Esophagus muscularis mucosa (tissue), 4 donors: ENCODE data around the gene LANCL3. TPM values are rescaled to one million over a fixed set of nuclear protein-coding genes. Genes with fewer than 3 reads are reported as not detected.

Experiments used
- DNase-seq: peaks from one replicate; pipeline ENCODE4 v3.0.0-alpha.2; 2017; ENCODE audit errors: extremely low spot score
- H3K27ac ChIP-seq, 4 donors: fragments of 200-600 bp; sonication (generic); replicated peaks in 1 of 4; 1 replicate in 3 of 4; 2 replicates in 1 of 4; pipeline ENCODE4 v1.5.1; 2016 to 2019; ENCODE audit warnings: mild to moderate bottlenecking in 1 of 4
- H3K27me3 ChIP-seq, 4 donors: fragments of 200-600 bp; sonication (generic); one replicate each; pipeline versions ENCODE4 v1.5.1 to v1.6.0; 2016 to 2019
- H3K36me3 ChIP-seq, 4 donors: fragments of 200-600 bp; sonication (generic); one replicate each; pipeline ENCODE4 v1.5.1; 2016 to 2019
- H3K4me1 ChIP-seq, 4 donors: fragments of 200-600 bp; sonication (generic); one replicate each; pipeline ENCODE4 v1.5.1; 2016 to 2019
- H3K4me3 ChIP-seq, 4 donors: fragments of 200-600 bp; sonication (generic); 1 replicate in 2 of 4; 2 replicates in 2 of 4; pipeline ENCODE4 v1.5.1; 2016 to 2019; ENCODE audit warnings: mild to moderate bottlenecking in 4 of 4, moderate library complexity in 1 of 4
- H3K9me3 ChIP-seq, 4 donors: fragments of 200-600 bp; sonication (generic); 1 replicate in 3 of 4; 2 replicates in 1 of 4; pipeline ENCODE4 v1.5.1; 2016 to 2019
- CTCF ChIP-seq, 3 experiments: fragments of 200-600 bp in 2 of 3; fragments of 450-650 bp in 1 of 3; sonication (generic) in 2 of 3; IDR thresholded peaks; one replicate each; pipeline ENCODE4 v1.5.1; 2017 to 2019; ENCODE audit warnings: antibody characterized with exemption in 3 of 3, mild to moderate bottlenecking in 2 of 3, moderate library complexity in 1 of 3
- EP300 ChIP-seq: sonication (generic); formaldehyde crosslinking; IDR thresholded peaks from one replicate; pipeline ENCODE4 v1.6.1; 2017; ENCODE audit warnings: antibody characterized with exemption
- POLR2A ChIP-seq: fragments of 450-650 bp; IDR thresholded peaks from one replicate; pipeline ENCODE4 v1.6.1; 2017; ENCODE audit warnings: antibody characterized with exemption, moderate library complexity, mild to moderate bottlenecking, low read depth
- POLR2AphosphoS5 ChIP-seq, 2 donors: sonication (generic); formaldehyde crosslinking; IDR thresholded peaks; one replicate each; pipeline ENCODE4 v1.6.1; 2017; ENCODE audit warnings: antibody characterized with exemption in 2 of 2
- WGBS: methylation state at CpG from one replicate; pipeline ENCODE4 v1.1.5; 2018; 5-methylcytosine and 5-hydroxymethylcytosine counted together
- intact Hi-C: fragments of 100-400 bp; cut with DNase I; formaldehyde crosslinking; loops from one replicate; pipeline ENCODE4 v1.15.1; 2023
- total RNA-seq, 4 donors: library from RNA; depleted of rRNA; stranded (reverse); fragments of >200 nt; gene quantifications; one replicate each; pipeline versions ENCODE4 v1.1.0 to v1.2.1, GENCODE V29; 2016

Gene LANCL3
- total RNA-seq, 4 donors from 2014 or later = 0.83 to 1.7 (median 1.5) TPM

GRCh38 chrX:37653397-37654085, 82.1 kb downstream of the LANCL3 start:
- WGBS = 77% methylated on average over 1 of the region's 1 CpG
- no peak for TF ChIP-seq CTCF (IDR thresholded peaks at IDR 0.05)
- TF ChIP-seq POLR2A = no peak
- no peak for TF ChIP-seq POLR2AphosphoS5 (IDR thresholded peaks at IDR 0.05)
- no peak for DNase-seq

GRCh38 chrX:37658343-37659030, 87.0 kb downstream of the LANCL3 start:
- Histone ChIP-seq H3K27me3 (peaks cover 0 to 6% (median 0%) of the 10 kb centered on the region in 4 donors), H3K4me1 (no peaks in the 10 kb centered on the region), H3K27ac (no peak overlapping the region), H3K36me3 (no peaks in the 10 kb centered on the region), H3K4me3 (no peak overlapping the region), H3K9me3 (no peaks in the 10 kb centered on the region)
- intact Hi-C loops = no loop called here
- 59% methylated on average over 4 of the region's 4 CpGs for WGBS
- no peak for DNase-seq
- TF ChIP-seq CTCF (IDR thresholded peaks at IDR 0.05) (no peak), POLR2A (no peak), EP300 (no peak), POLR2AphosphoS5 (IDR thresholded peaks at IDR 0.05) (no peak)

More at GRCh38 chrX:37653397-37654085, 82.1 kb downstream of the LANCL3 start:
- no peaks in the 10 kb centered on the region for H3K4me1 ChIP-seq
- H3K9me3 ChIP-seq = no peaks in the 10 kb centered on the region
- intact Hi-C loops = no loop called here
- H3K36me3 ChIP-seq = no peaks in the 10 kb centered on the region
- H3K27me3 ChIP-seq = no peaks in the 10 kb centered on the region
- no peak overlapping the region for H3K4me3 ChIP-seq
- H3K27ac ChIP-seq = no peak overlapping the region

GRCh38 chrX:37659047-37659446, 87.6 kb downstream of the LANCL3 start:
- H3K9me3 ChIP-seq = no peaks in the 10 kb centered on the region
- DNase-seq = no peak
- intact Hi-C loops = no loop called here
- H3K27me3 ChIP-seq = peaks cover 0 to 6% (median 0%) of the 10 kb centered on the region in 4 donors
- WGBS = 77% methylated on average over 1 of the region's 1 CpG
- H3K27ac ChIP-seq = no peak overlapping the region
- TF ChIP-seq POLR2A = no peak
- TF ChIP-seq CTCF (IDR thresholded peaks at IDR 0.05) = no peak
- no peak for TF ChIP-seq EP300
- no peak for TF ChIP-seq POLR2AphosphoS5 (IDR thresholded peaks at IDR 0.05)
- no peak overlapping the region for H3K4me3 ChIP-seq
- no peaks in the 10 kb centered on the region for H3K4me1 ChIP-seq
- no peaks in the 10 kb centered on the region for H3K36me3 ChIP-seq

GRCh38 chrX:37662181-37662580, 90.7 kb downstream of the LANCL3 start:
- intact Hi-C loops = no loop called here
- Histone ChIP-seq H3K4me1 (peaks cover 0 to 9% (median 2%) of the 10 kb centered on the region in 4 donors), H3K9me3 (no peaks in the 10 kb centered on the region), H3K27me3 (peaks cover 0 to 6% (median 0%) of the 10 kb centered on the region in 4 donors), H3K36me3 (no peaks in the 10 kb centered on the region), H3K27ac (no peak overlapping the region), H3K4me3 (no peak overlapping the region)
- no peak for DNase-seq
- 82% methylated on average over 4 of the region's 4 CpGs for WGBS
- TF ChIP-seq EP300 (no peak), POLR2AphosphoS5 (IDR thresholded peaks at IDR 0.05) (no peak), POLR2A (no peak), CTCF (IDR thresholded peaks at IDR 0.05) (no peak)
